Large intestine (tissue), 3 donors: ENCODE measurements around the gene DOCK6. TPM values are rescaled to one million over a fixed set of nuclear protein-coding genes. Genes with fewer than 3 reads are reported as not detected.

Experiments used
- DNase-seq, 2 donors: peaks; one replicate each; pipeline versions ENCODE4 v3.0.0 to v3.0.0-alpha.2; 2013
- H3K27ac ChIP-seq: one replicate; pipeline ENCODE4 v1.5.1; 2013; ENCODE audit warnings: low read length
- H3K27me3 ChIP-seq: 2 replicates; pipeline ENCODE4 v1.6.1; 2013; ENCODE audit warnings: low read length; ENCODE audit not compliant: control insufficient read depth, insufficient read depth
- H3K36me3 ChIP-seq: 2 replicates; pipeline ENCODE4 v1.6.1; 2013; ENCODE audit warnings: low read length; ENCODE audit not compliant: control insufficient read depth, insufficient read depth
- H3K4me1 ChIP-seq: one replicate; pipeline ENCODE4 v1.6.1; 2013; ENCODE audit warnings: low read length; ENCODE audit not compliant: control insufficient read depth, insufficient read depth
- H3K4me3 ChIP-seq: one replicate; pipeline ENCODE4 v1.5.1; 2013; ENCODE audit warnings: low read length
- H3K9me3 ChIP-seq: one replicate; pipeline ENCODE4 v1.6.1; 2013; ENCODE audit warnings: mild to moderate bottlenecking, low read depth, low read length, moderate library complexity; ENCODE audit not compliant: control insufficient read depth
- WGBS: methylation state at CpG from one replicate; pipeline ENCODE4 v1.1.5; 2013; ENCODE audit warnings: low lambda C conversion rate; ENCODE audit not compliant: insufficient coverage; 5-methylcytosine and 5-hydroxymethylcytosine counted together
- polyA plus RNA-seq: library from polyadenylated mRNA; unstranded; fragments of 120-200 nt; gene quantifications from one replicate; pipeline ENCODE4 v1.2.1, GENCODE V29; 2013

DOCK6 gene
- polyA plus RNA-seq, 1 donor, result 48.3 TPM

GRCh38 chr19:11196406-11197287 lies 65.7 kb downstream of the DOCK6 start:
- peak overlapping the region; percentile 60 for H3K27ac ChIP-seq
- H3K36me3 ChIP-seq, result peaks cover 47% of the 10 kb centered on the region
- H3K4me3 ChIP-seq, result peak overlapping the region; percentile 74
- H3K27me3 ChIP-seq, result no peaks in the 10 kb centered on the region
- H3K4me1 ChIP-seq, result peaks cover 9% of the 10 kb centered on the region
- no peaks in the 10 kb centered on the region for H3K9me3 ChIP-seq
- 0% methylated on average over 6 of the region's 47 CpGs for WGBS
- DNase-seq, result peak in 1 of 2 donors; percentile 38

GRCh38 chr19:11195681-11196080 lies 66.6 kb downstream of the DOCK6 start:
- H3K4me3 ChIP-seq, result peak overlapping the region; percentile 30
- DNase-seq, result no peak
- peak overlapping the region; percentile 59 for H3K27ac ChIP-seq
- WGBS, result 87% methylated on average over 7 of the region's 12 CpGs
- no peaks in the 10 kb centered on the region for H3K27me3 ChIP-seq
- no peaks in the 10 kb centered on the region for H3K9me3 ChIP-seq
- H3K4me1 ChIP-seq, result peaks cover 9% of the 10 kb centered on the region
- peaks cover 45% of the 10 kb centered on the region for H3K36me3 ChIP-seq

GRCh38 chr19:11194656-11195558 lies 67.4 kb downstream of the DOCK6 start:
- peaks cover 42% of the 10 kb centered on the region for H3K36me3 ChIP-seq

GRCh38 chr19:11194173-11194572 lies 68.2 kb downstream of the DOCK6 start:
- peak overlapping the region; percentile 59 for H3K27ac ChIP-seq
- no peak for DNase-seq
- H3K9me3 ChIP-seq, result no peaks in the 10 kb centered on the region
- no CpG with 5 or more reads among the region's 8 CpGs for WGBS
- peaks cover 41% of the 10 kb centered on the region for H3K36me3 ChIP-seq
- peaks cover 9% of the 10 kb centered on the region for H3K4me1 ChIP-seq
- H3K4me3 ChIP-seq, result peak overlapping the region; percentile 30
- H3K27me3 ChIP-seq, result no peaks in the 10 kb centered on the region

More at GRCh38 chr19:11194656-11195558, 67.4 kb downstream of the DOCK6 start:
- Histone ChIP-seq H3K27me3 (no peaks in the 10 kb centered on the region), H3K9me3 (no peaks in the 10 kb centered on the region), H3K27ac (peak overlapping the region; percentile 59), H3K4me3 (peak overlapping the region; percentile 30), H3K4me1 (peaks cover 9% of the 10 kb centered on the region)
- WGBS, result 100% methylated on average over 1 of the region's 20 CpGs
- DNase-seq, result peak; percentile 28 to 37

GRCh38 chr19:11192957-11193939 lies 69.1 kb downstream of the DOCK6 start:
- Histone ChIP-seq H3K36me3 (peaks cover 37% of the 10 kb centered on the region), H3K9me3 (no peaks in the 10 kb centered on the region), H3K27ac (no peak overlapping the region), H3K27me3 (no peaks in the 10 kb centered on the region), H3K4me1 (peaks cover 9% of the 10 kb centered on the region), H3K4me3 (no peak overlapping the region)
- no CpG with 5 or more reads among the region's 68 CpGs for WGBS
- DNase-seq, result no peak

GRCh38 chr19:11191934-11192333 lies 70.4 kb downstream of the DOCK6 start:
- H3K4me3 ChIP-seq, result no peak overlapping the region
- peaks cover 41% of the 10 kb centered on the region for H3K36me3 ChIP-seq
- H3K27me3 ChIP-seq, result no peaks in the 10 kb centered on the region
- no peak for DNase-seq
- no peaks in the 10 kb centered on the region for H3K9me3 ChIP-seq
- H3K4me1 ChIP-seq, result peaks cover 4% of the 10 kb centered on the region
- no peak overlapping the region for H3K27ac ChIP-seq
- WGBS, result no CpG with 5 or more reads among the region's 5 CpGs

- Histone ChIP-seq H3K27me3 (no peaks in the 10 kb centered on the region), H3K36me3 (peaks cover 45% of the 10 kb centered on the region), H3K4me1 (peaks cover 2% of the 10 kb centered on the region), H3K27ac (no peak overlapping the region), H3K9me3 (no peaks in the 10 kb centered on the region), H3K4me3 (no peak overlapping the region)
- no peak for DNase-seq
- no CpG with 5 or more reads among the region's 8 CpGs for WGBS
Observed at GRCh38 chr19:11191273-11191755, 71.0 kb downstream of the DOCK6 start.

- Histone ChIP-seq H3K4me3 (no peak overlapping the region), H3K36me3 (peaks cover 50% of the 10 kb centered on the region), H3K9me3 (no peaks in the 10 kb centered on the region), H3K4me1 (no peaks in the 10 kb centered on the region), H3K27ac (no peak overlapping the region), H3K27me3 (no peaks in the 10 kb centered on the region)
- WGBS, result 82% methylated on average over 2 of the region's 8 CpGs
- no peak for DNase-seq
Observed at GRCh38 chr19:11190501-11190900, 71.8 kb downstream of the DOCK6 start.

- Histone ChIP-seq H3K4me3 (no peak overlapping the region), H3K27me3 (no peaks in the 10 kb centered on the region), H3K9me3 (no peaks in the 10 kb centered on the region), H3K4me1 (no peaks in the 10 kb centered on the region), H3K27ac (no peak overlapping the region), H3K36me3 (peaks cover 40% of the 10 kb centered on the region)
- DNase-seq, result no peak
- WGBS, result 97% methylated on average over 6 of the region's 9 CpGs
Observed at GRCh38 chr19:11187441-11187840, 74.9 kb downstream of the DOCK6 start.
